Measurements from ENCODE around the gene LDLRAD3. TPM values are rescaled to one million over a fixed set of nuclear protein-coding genes. Genes with fewer than 3 reads are reported as not detected.

Gene LDLRAD3
- total RNA-seq, 1 experiment from 2014 or later, result 19.0 TPM

- ChIA-PET RAD21 (ENCODE audit: low non-redundant PET in 1 of 2, low total read pairs in 2 of 2, uncharacterized antibody in 2 of 2, unreplicated experiment in 2 of 2) (no interaction called here), POLR2A (no interaction called here), CTCF (no interaction called here)
- Histone ChIP-seq H2AFZ (ENCODE audit: low read depth, low read length, poor library complexity, severe bottlenecking) (no peak overlapping the region), H3K4me3 (replicated peaks in 1 of 2; ENCODE audit: low read depth in 1 of 2, low read length in 2 of 2) (no peak overlapping the region), H3K79me2 (ENCODE audit: insufficient read depth, low read length) (no peaks in the 10 kb centered on the region), H3K4me2 (ENCODE audit: low read length) (no peak overlapping the region), H3K27me3 (ENCODE audit: insufficient read depth, low read length) (no peaks in the 10 kb centered on the region), H3K36me3 (ENCODE audit: control insufficient read depth in 1 of 2, insufficient read depth in 2 of 2, low read length in 2 of 2) (no peaks in the 10 kb centered on the region), H3K27ac (ENCODE audit: low read depth, low read length) (no peak overlapping the region), H3K9me2 (ENCODE audit: insufficient read depth) (no peaks in the 10 kb centered on the region), H3K4me1 (ENCODE audit: control insufficient read depth in 1 of 2, insufficient read depth in 2 of 2, low read length in 2 of 2) (no peaks in the 10 kb centered on the region), H4K20me1 (ENCODE audit: insufficient read depth) (no peaks in the 10 kb centered on the region), H3K9me3 (ENCODE audit: control insufficient read depth in 1 of 2, insufficient read depth in 1 of 2, low read depth in 1 of 2, low read length in 2 of 2) (no peaks in the 10 kb centered on the region), H3K9ac (ENCODE audit: low read length) (no peak overlapping the region)
- no TSS peak for BruUV-seq (replicated peaks)
- intact Hi-C loops (cut with micrococcal nuclease), result no loop called here
- TF ChIP-seq SP1 (IDR thresholded peaks at IDR 0.05; ENCODE audit: low read depth) (no peak), RAD21 (IDR thresholded peaks at IDR 0.05; ENCODE audit: low read depth) (no peak), CEBPB (IDR thresholded peaks at IDR 0.05; ENCODE audit: low read depth) (no peak), ELF1 (IDR thresholded peaks at IDR 0.05; ENCODE audit: borderline replicate concordance, low read depth) (no peak), SIN3A (IDR thresholded peaks at IDR 0.05; ENCODE audit: low read depth) (no peak), CTCF (IDR thresholded peaks at IDR 0.05 in 2 of 3, conservative IDR thresholded peaks at IDR 0.05 in 1 of 3; ENCODE audit: borderline replicate concordance in 1 of 3, insufficient read depth in 1 of 3, low read depth in 2 of 3, low read length in 2 of 3) (no peak), TCF7L2 (IDR thresholded peaks at IDR 0.05; ENCODE audit: borderline replicate concordance, extremely low read depth, insufficient read depth, insufficient read length) (no peak), JUND (IDR thresholded peaks at IDR 0.05) (no peak), REST (IDR thresholded peaks at IDR 0.05; ENCODE audit: low read depth) (no peak), ZBTB33 (IDR thresholded peaks at IDR 0.05; ENCODE audit: extremely low read depth, insufficient replicate concordance, low read length) (no peak)
- ATAC-seq, result no peak
- no peak for DNase-seq (ENCODE audit: low read depth, low spot score)
Measured at GRCh38 chr11:36104660-36104992, 160.8 kb downstream of the LDLRAD3 start.
